ENCODE measurements around the gene BRI3. TPM values are rescaled to one million over a fixed set of nuclear protein-coding genes. Genes with fewer than 3 reads are reported as not detected.

Gene BRI3
- total and polyA plus RNA-seq, 2 of the 8 experiments (the other 6 are each of a cell fraction or from before 2014, with no cell fraction given): 77.5 to 93.4 TPM

DNA sequence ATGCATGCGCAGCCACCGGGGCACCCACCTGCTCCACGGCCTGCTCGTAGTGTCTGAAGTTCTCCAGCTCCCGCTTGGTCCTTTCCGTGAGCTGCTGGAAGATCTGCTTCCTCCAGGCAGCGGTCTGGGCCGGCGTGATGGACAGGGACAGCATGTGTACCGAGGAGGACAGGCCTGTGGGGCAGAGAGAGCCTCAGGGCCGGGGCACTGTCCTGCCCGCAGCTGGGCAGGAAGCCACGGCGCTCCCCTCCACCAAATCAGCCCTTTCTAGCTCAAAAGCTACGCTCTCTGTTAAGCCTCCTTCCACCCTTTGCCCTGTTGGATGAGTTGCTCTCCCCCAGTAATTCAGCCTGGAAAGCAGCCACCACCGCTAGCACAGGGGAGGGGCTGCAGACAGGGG lies 48.7 kb upstream of the BRI3 start:
- Histone ChIP-seq H4K91ac (replicated peaks; ENCODE audit: insufficient read length, low read length) (no peak overlapping the region), H2BK20ac (ENCODE audit: low read length) (no peak overlapping the region), H3K4ac (replicated peaks; ENCODE audit: insufficient read length, low read depth, low read length) (no peak overlapping the region), H3K27me3 (replicated peaks in 1 of 4; ENCODE audit: control insufficient read depth in 3 of 4, extremely low read depth in 1 of 4, insufficient read depth in 3 of 4, low read length in 3 of 4) (no peaks in the 10 kb centered on the region), H3K4me3 (ENCODE audit: extremely low read depth in 1 of 4, insufficient read depth in 2 of 4, low read depth in 3 of 4, low read length in 4 of 4) (no peak overlapping the region), H2BK5ac (ENCODE audit: low read depth, low read length) (no peak overlapping the region), H3K56ac (replicated peaks; ENCODE audit: insufficient read length, low read depth, low read length) (no peak overlapping the region), H2AK5ac (ENCODE audit: low read depth, low read length) (no peak overlapping the region), H4K8ac (ENCODE audit: extremely low read depth, insufficient read depth, low read length) (no peak overlapping the region), H3K23ac (ENCODE audit: insufficient read length) (no peak overlapping the region), H3K14ac (ENCODE audit: insufficient read length) (no peak overlapping the region), H3K36me3 (ENCODE audit: control insufficient read depth in 2 of 4, insufficient read depth in 4 of 4, low read length in 3 of 4) (no peaks in the 10 kb centered on the region), H4K20me1 (replicated peaks in 1 of 2; ENCODE audit: control insufficient read depth in 1 of 2, insufficient read depth in 2 of 2, low read length in 2 of 2) (peaks cover 2 to 4% of the 10 kb centered on the region in 2 experiments), H3K9me3 (ENCODE audit: insufficient read depth in 2 of 2, low read depth in 1 of 2, low read length in 1 of 2) (no peaks in the 10 kb centered on the region), H3K79me2 (ENCODE audit: control insufficient read depth in 1 of 2, insufficient read depth in 2 of 2, low read length in 2 of 2) (no peaks in the 10 kb centered on the region), H2BK120ac (replicated peaks; ENCODE audit: low read depth, low read length) (no peak overlapping the region), H3K18ac (ENCODE audit: extremely low read depth, low read length) (no peak overlapping the region), H2BK15ac (ENCODE audit: low read length) (no peak overlapping the region), H3K79me1 (ENCODE audit: low read depth, low read length) (no peaks in the 10 kb centered on the region), H2AFZ (ENCODE audit: low read length) (no peak overlapping the region), H3K27ac (ENCODE audit: low read depth, low read length) (no peak overlapping the region), H3K4me2 (ENCODE audit: insufficient read depth in 1 of 2, low read depth in 2 of 2, low read length in 2 of 2) (no peak overlapping the region), H3K9ac (replicated peaks in 1 of 4; ENCODE audit: extremely low read depth in 1 of 4, low read depth in 3 of 4, low read length in 3 of 4) (no peak overlapping the region), H3K4me1 (replicated peaks in 1 of 4; ENCODE audit: control insufficient read depth in 3 of 4, insufficient read depth in 4 of 4, low read length in 3 of 4) (no peaks in the 10 kb centered on the region; a peak in 3 of 7 replicates), H4K5ac (ENCODE audit: insufficient read length, low read depth, low read length) (no peak overlapping the region), H2BK12ac (ENCODE audit: low read depth, low read length) (no peak overlapping the region), H3K23me2 (ENCODE audit: low read depth, low read length) (no peaks in the 10 kb centered on the region)
- DNase-seq (ENCODE audit: low read depth in 1 of 2, low spot score in 2 of 2) (no peak), FAIRE-seq (no peak)
- 86% methylated on average over 16 of the region's 16 CpGs; no CpG with 5 or more reads in 1 of the 2 experiments for WGBS, 2 experiments (ENCODE audit: extremely low coverage in 1 of 2, insufficient coverage in 1 of 2, insufficient read length in 1 of 2, insufficient replicate concordance in 2 of 2, low coverage in 1 of 2, low lambda C conversion rate in 2 of 2, missing lambda C conversion rate in 1 of 2)
- ChIA-PET POLR2A (ENCODE audit: partially characterized antibody) (no interaction called here), CTCF (ENCODE audit: partially characterized antibody) (interaction anchor here (1.1 to 3.1 kb wide), 2 partner anchors 10 to 211 kb away, joined by 4 to 9 read pairs; no protein-coding TSS in a partner anchor)
- TF ChIP-seq ASH2L (IDR thresholded peaks at IDR 0.05; ENCODE audit: low read length): no peak
- TF ChIP-seq FOSL1 (IDR thresholded peaks at IDR 0.05; ENCODE audit: insufficient read depth, low read depth, low read length): no peak
- TF ChIP-seq SIRT6 (IDR thresholded peaks at IDR 0.05; ENCODE audit: low read length): no peak
- TF ChIP-seq, protein P1, sequence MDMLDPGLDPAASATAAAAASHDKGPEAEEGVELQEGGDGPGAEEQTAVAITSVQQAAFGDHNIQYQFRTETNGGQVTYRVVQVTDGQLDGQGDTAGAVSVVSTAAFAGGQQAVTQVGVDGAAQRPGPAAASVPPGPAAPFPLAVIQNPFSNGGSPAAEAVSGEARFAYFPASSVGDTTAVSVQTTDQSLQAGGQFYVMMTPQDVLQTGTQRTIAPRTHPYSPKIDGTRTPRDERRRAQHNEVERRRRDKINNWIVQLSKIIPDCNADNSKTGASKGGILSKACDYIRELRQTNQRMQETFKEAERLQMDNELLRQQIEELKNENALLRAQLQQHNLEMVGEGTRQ (IDR thresholded peaks at IDR 0.05; ENCODE audit: low read length): no peak
- TF ChIP-seq HDAC2 (IDR thresholded peaks at IDR 0.05; ENCODE audit: borderline replicate concordance in 1 of 2, low read depth in 2 of 2, low read length in 2 of 2): no peak
- no peak for TF ChIP-seq CTCF (IDR thresholded peaks at IDR 0.05; ENCODE audit: control extremely low read depth in 1 of 3, insufficient read depth in 1 of 3, low read depth in 1 of 3, low read length in 3 of 3)
- no peak for TF ChIP-seq CHD2 (IDR thresholded peaks at IDR 0.05; ENCODE audit: low read length)
- TF ChIP-seq CTBP2 (IDR thresholded peaks at IDR 0.05; ENCODE audit: borderline replicate concordance, insufficient read depth, insufficient read length, low read length): no peak
- no peak for TF ChIP-seq YY1 (IDR thresholded peaks at IDR 0.05; ENCODE audit: low read depth, low read length)
- no peak for TF ChIP-seq EZH2 (IDR thresholded peaks at IDR 0.05; ENCODE audit: low read depth, low read length, severe bottlenecking)
- TF ChIP-seq TCF12 (IDR thresholded peaks at IDR 0.05; ENCODE audit: low read depth, low read length): no peak
